HG03175 (cell line): ENCODE data around the gene GPANK1.
"Not testable (repeated sequence)": the region's sequence is repeated elsewhere in the genome, so short reads cannot be mapped to it uniquely, and the experiment has no call there.

Source experiments
- ATAC-seq: cut with Tn5 transposase; IDR thresholded peaks from one replicate; pipeline ENCODE4 v1.9.1; 2021; ENCODE audit warnings: mild to moderate bottlenecking, moderate library complexity; ENCODE audit not compliant: unreplicated experiment

Gene GPANK1

GRCh38 chr6:31664790-31665500, at the start of gene GPANK1:
GPANK1 (minus strand) TSS chr6:31664997; CDS start chr6:31664478, 519 bp downstream.
- ATAC-seq, result peak; percentile 39

GRCh38 chr6:31713991-31714684, 49.3 kb upstream of the GPANK1 start:
- no peak for ATAC-seq

GRCh38 chr6:31713465-31713864, 48.7 kb upstream of the GPANK1 start:
- ATAC-seq, result no peak

GRCh38 chr6:31712296-31712695, 47.5 kb upstream of the GPANK1 start:
- no peak for ATAC-seq

- no peak for ATAC-seq
These were observed 46.4 kb upstream of the GPANK1 start for GRCh38 chr6:31711233-31711632.

GRCh38 chr6:31710523-31711219, 45.9 kb upstream of the GPANK1 start:
- no peak for ATAC-seq

GRCh38 chr6:31709157-31709556, 44.4 kb upstream of the GPANK1 start:
- not testable (repeated sequence) for ATAC-seq

GRCh38 chr6:31708224-31708623, 43.4 kb upstream of the GPANK1 start:
- no peak for ATAC-seq

- no peak for ATAC-seq
These were observed 42.9 kb upstream of the GPANK1 start for GRCh38 chr6:31707701-31708100.

- ATAC-seq, result no peak
These were observed 41.8 kb upstream of the GPANK1 start, which contains the start of gene LY6G6F for GRCh38 chr6:31706599-31706998. LY6G6F (plus strand) TSS chr6:31706866; CDS start chr6:31706907, 41 bp downstream.

GRCh38 chr6:31705931-31706330, 41.1 kb upstream of the GPANK1 start:
- no peak for ATAC-seq

- peak; percentile 84 for ATAC-seq
These were observed 38.3 kb upstream of the GPANK1 start, which contains the start of gene ABHD16A for GRCh38 chr6:31702819-31703716. ABHD16A (minus strand) TSS chr6:31703324; CDS start chr6:31703281, 43 bp downstream.

GRCh38 chr6:31702405-31702818, 37.6 kb upstream of the GPANK1 start:
- ATAC-seq, result no peak

GRCh38 chr6:31701666-31702404, 37.0 kb upstream of the GPANK1 start:
- no peak for ATAC-seq

- ATAC-seq, result no peak
These were observed 36.1 kb upstream of the GPANK1 start for GRCh38 chr6:31700740-31701401.

- no peak for ATAC-seq
These were observed 32.8 kb upstream of the GPANK1 start for GRCh38 chr6:31697555-31697954.

- no peak for ATAC-seq
These were observed 28.7 kb upstream of the GPANK1 start for GRCh38 chr6:31693535-31693934.

- no peak for ATAC-seq
These were observed 28.1 kb upstream of the GPANK1 start for GRCh38 chr6:31692886-31693285.

GRCh38 chr6:31692353-31692752, 27.6 kb upstream of the GPANK1 start:
- ATAC-seq, result no peak
